Right lobe of liver (tissue), 4 donors: ENCODE data around the gene TBCC.

Source experiments
- CTCF ChIP-seq, 4 donors: fragments of 200-600 bp in 3 of 4; fragments of 450-650 bp in 1 of 4; IDR thresholded peaks; one replicate each; pipeline versions ENCODE4 v1.5.1 to v1.8.0; 2016 to 2022; ENCODE audit warnings: antibody characterized with exemption in 4 of 4, mild to moderate bottlenecking in 2 of 4
- POLR2A ChIP-seq: fragments of 450-650 bp; IDR thresholded peaks from one replicate; pipeline ENCODE4 v1.6.1; 2017; ENCODE audit warnings: antibody characterized with exemption, mild to moderate bottlenecking
- donor health status: DM: no; HTN: no; CAD: no.
- donor health status: DM: no; HTN: no; CAD: no.
- donor health status: DM: no; HTN: yes; CAD: no.

- TF ChIP-seq POLR2A: peak; percentile 76
- no peak for TF ChIP-seq CTCF (IDR thresholded peaks at IDR 0.05)
Measured at GRCh38 chr6:42746463-42747391, 824 bp upstream of the TBCC start.
